WERI-Rb-1 (cell line): ENCODE data around the gene IPO8.

Experiments used
- DNase-seq: peaks from one replicate; pipeline ENCODE4 v3.0.0-alpha.2; 2020
- H3K27ac ChIP-seq: fragments of 250-450 bp; sonication (Bioruptor Pico); 2 replicates; pipeline ENCODE4 v1.5.1; 2020; ENCODE audit warnings: mild to moderate bottlenecking, moderate library complexity
- H3K27me3 ChIP-seq: fragments of 250-450 bp; sonication (Bioruptor Pico); 2 replicates; pipeline ENCODE4 v1.5.1; 2021; ENCODE audit warnings: mild to moderate bottlenecking, low read depth, moderate library complexity; ENCODE audit not compliant: insufficient read depth, severe bottlenecking
- H3K36me3 ChIP-seq: fragments of 250-450 bp; sonication (Bioruptor Pico); 2 replicates; pipeline ENCODE4 v1.5.1; 2020; ENCODE audit warnings: mild to moderate bottlenecking, moderate library complexity
- H3K4me3 ChIP-seq: 2 replicates; pipeline ENCODE4 v1.5.1; 2011; ENCODE audit warnings: low read depth, mild to moderate bottlenecking, control low read depth, low read length
- H3K9me3 ChIP-seq: fragments of 250-450 bp; sonication (Bioruptor Pico); 2 replicates; pipeline ENCODE4 v1.5.1; 2021; ENCODE audit warnings: mild to moderate bottlenecking, moderate library complexity; ENCODE audit not compliant: severe bottlenecking
- CTCF ChIP-seq: IDR thresholded peaks from 2 replicates; pipeline ENCODE4 v1.5.1; 2011; ENCODE audit warnings: low read depth, mild to moderate bottlenecking, control low read depth, inconsistent platforms, low read length

Gene IPO8

GRCh38 chr12:30706476-30706875 lies 10.8 kb upstream of the IPO8 start:
- Histone ChIP-seq H3K9me3 (no peaks in the 10 kb centered on the region), H3K4me3 (no peak overlapping the region), H3K27ac (no peak overlapping the region), H3K27me3 (no peaks in the 10 kb centered on the region), H3K36me3 (peaks cover 7% of the 10 kb centered on the region)
- no peak for TF ChIP-seq CTCF
- DNase-seq, result no peak

GRCh38 chr12:30701056-30701455 lies 5.4 kb upstream of the IPO8 start:
- H3K4me3 ChIP-seq, result no peak overlapping the region
- TF ChIP-seq CTCF, result no peak
- no peak overlapping the region for H3K27ac ChIP-seq
- DNase-seq, result no peak
- no peaks in the 10 kb centered on the region for H3K27me3 ChIP-seq
- no peaks in the 10 kb centered on the region for H3K36me3 ChIP-seq
- no peaks in the 10 kb centered on the region for H3K9me3 ChIP-seq

GRCh38 chr12:30700216-30700900 lies 4.7 kb upstream of the IPO8 start:
- no peak for DNase-seq
- Histone ChIP-seq H3K36me3 (no peaks in the 10 kb centered on the region; the same call in 1 of the 2 replicates), H3K27me3 (no peaks in the 10 kb centered on the region), H3K9me3 (no peaks in the 10 kb centered on the region), H3K27ac (no peak overlapping the region), H3K4me3 (no peak overlapping the region)
- TF ChIP-seq CTCF, result no peak

GRCh38 chr12:30698346-30698745 lies 2.7 kb upstream of the IPO8 start:
- H3K4me3 ChIP-seq, result no peak overlapping the region
- no peaks in the 10 kb centered on the region; the same call in 1 of the 2 replicates for H3K36me3 ChIP-seq
- no peak for DNase-seq
- no peak for TF ChIP-seq CTCF
- no peak overlapping the region for H3K27ac ChIP-seq
- H3K27me3 ChIP-seq, result no peaks in the 10 kb centered on the region
- no peaks in the 10 kb centered on the region for H3K9me3 ChIP-seq

- no peak for DNase-seq
- H3K27ac ChIP-seq, result no peak overlapping the region
- H3K27me3 ChIP-seq, result no peaks in the 10 kb centered on the region
- TF ChIP-seq CTCF, result no peak
- no peak overlapping the region for H3K4me3 ChIP-seq
- no peaks in the 10 kb centered on the region; the same call in 1 of the 2 replicates for H3K36me3 ChIP-seq
- H3K9me3 ChIP-seq, result no peaks in the 10 kb centered on the region
Observed at GRCh38 chr12:30696943-30697342, 1.3 kb upstream of the IPO8 start.

- no peak overlapping the region for H3K4me3 ChIP-seq
- no peak for DNase-seq
- no peak overlapping the region for H3K27ac ChIP-seq
- no peaks in the 10 kb centered on the region; the same call in 1 of the 2 replicates for H3K36me3 ChIP-seq
- no peaks in the 10 kb centered on the region for H3K9me3 ChIP-seq
- H3K27me3 ChIP-seq, result no peaks in the 10 kb centered on the region
- no peak for TF ChIP-seq CTCF
Observed at GRCh38 chr12:30696486-30696885, 817 bp upstream of the IPO8 start.
